ENCODE data around the gene OR5H2.
A peak's percentile ranks its signal among the peaks of the same experiment; 100 is the strongest.
"Not testable (repeated sequence)": the region's sequence is repeated elsewhere in the genome, so short reads cannot be mapped to it uniquely, and the experiment has no call there.

Gene OR5H2

DNA sequence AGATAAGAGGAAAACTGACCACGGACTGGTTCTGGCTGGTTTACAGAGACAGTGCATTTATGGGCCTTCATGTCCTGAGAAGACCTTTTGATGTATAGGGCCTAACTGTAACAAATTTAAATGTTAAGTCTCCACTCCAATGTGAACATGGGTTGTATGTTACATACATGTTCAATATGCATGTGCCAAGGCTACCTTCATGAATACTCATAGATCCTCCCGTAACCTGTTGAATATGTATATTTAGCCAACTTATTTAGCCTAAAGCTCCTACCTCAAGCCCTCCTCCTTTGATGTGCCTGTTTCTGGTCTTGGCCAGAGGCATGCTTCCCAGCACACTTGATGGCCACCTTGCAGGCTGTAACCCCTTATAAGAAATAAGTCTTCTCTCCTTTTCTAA, at the start of gene OR5H2:
Gene OR5H2 (plus strand): TSS at position 301 of the 400 bp plus-strand sequence. CDS start 398 bp downstream, outside the sequence.
- ATAC-seq (no peak), DNase-seq (no peak)

DNA sequence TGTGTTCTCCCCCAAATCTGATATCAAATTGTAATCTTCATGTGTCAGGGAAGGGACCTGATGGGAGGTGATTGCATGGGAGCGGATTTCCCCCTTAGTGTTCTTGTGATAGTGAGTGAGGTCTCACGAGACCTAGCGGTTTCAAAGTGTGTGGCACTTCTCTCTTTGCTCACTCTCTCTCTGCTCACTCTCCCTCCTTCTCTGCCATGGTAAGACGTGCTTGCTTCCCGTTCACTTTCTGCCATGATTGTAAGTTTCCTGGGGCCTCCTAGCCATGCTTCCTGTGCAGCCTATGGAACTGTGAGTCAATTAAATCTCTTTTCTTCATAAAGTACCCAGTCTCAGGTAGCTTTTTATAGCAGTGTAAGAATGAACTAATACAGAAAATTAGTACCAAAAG, 48.8 kb upstream of the OR5H2 start:
- ATAC-seq: no peak
- DNase-seq: no peak

DNA sequence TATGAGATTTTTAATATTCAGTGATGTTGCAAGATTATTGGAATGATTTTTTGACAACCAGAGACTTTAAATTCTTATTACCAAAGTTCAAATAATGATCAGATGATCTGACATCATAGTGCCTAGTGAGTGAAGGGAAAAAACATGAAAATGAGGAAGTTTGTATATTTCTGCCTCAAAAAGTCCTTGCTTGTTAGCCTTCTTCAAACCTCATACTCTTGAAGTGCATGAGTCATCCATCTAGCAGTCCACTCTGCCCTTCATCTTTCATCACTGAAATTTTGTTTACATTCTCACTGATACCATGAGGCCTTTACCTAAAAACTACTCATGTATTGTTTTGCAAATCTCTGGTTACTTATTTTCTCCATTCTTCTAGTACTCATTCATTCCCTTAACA, 42.2 kb upstream of the OR5H2 start:
- DNase-seq (no peak), ATAC-seq (no peak)

DNA sequence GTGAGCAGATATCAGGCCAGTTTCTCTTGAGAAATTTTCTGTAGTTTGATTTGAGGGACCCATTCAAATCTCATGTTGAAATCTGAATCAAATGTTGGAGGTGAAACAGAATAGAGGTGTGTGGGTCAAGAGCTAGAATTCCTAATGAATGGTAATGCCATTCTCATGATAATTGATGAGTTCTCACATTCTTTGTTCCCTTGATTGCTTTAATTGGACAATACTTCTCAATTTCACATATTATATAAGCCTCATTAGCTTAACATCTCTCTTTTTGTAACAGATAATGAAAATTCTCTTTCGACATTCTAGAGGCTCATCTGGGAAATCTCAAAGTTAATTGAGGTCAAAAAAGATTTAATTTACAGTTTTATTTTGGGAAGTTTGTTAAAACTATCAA, 40.1 kb upstream of the OR5H2 start:
- no peak for DNase-seq
- ATAC-seq: no peak

DNA sequence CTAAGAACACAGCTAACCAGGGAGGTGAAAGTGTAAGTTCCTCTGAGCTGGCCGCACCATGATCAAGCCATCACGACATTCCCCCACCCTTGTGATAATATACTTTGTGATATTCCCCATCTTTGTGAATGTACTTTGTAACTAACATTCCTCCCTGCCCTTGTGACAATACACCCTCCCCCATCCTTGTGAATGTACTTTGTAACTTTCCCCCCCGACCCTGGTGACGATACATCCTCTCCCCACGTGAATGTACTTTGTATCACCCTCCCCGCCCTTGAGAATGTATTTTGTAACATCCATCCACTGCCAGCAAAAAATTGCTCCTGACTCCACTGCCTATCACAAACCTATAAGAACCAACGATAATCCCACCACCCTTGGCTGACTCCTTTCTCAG, 38.5 kb upstream of the OR5H2 start:
- no peak for DNase-seq

DNA sequence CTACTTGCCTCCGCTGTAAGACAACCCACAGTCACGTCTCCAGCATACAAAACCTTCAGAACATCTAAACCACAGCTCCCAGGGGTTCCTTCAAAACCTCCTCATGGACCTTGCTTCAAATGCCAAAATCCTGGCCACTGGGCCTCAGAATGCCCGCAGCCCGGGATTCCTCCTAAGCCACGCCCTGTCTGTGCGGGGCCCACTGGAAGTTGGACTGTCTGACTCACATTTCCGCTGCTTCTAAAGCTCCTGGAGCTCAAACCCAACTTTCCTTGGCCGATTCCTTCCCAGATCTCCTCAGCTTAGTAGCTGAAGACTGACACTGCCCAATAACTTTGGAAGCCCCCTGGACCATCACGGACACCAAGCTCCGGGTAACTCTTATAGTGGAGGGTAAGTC, 36.2 kb upstream of the OR5H2 start:
- ATAC-seq (no peak), DNase-seq (no peak)

More for the DNA sequence above, 38.5 kb upstream of the OR5H2 start:
- no peak for ATAC-seq

DNA sequence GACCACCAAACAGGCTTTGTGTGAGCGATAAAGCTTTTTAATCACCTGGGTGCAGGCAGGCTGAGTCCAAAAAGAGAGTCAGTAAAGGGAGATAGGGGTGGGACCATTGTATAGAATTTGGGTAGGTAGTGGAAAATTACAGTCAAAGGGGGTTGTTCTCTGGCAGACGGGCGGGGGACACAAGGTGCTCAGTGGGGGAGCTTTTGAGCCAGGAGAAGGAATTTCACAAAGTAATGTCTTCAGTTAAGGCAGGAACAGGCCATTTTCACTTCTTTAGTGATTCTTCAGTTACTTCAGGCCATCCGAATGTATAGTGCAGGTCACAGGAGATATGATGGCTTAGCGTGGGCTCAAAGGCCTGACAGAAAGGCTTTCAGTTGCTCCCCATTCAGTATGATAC, 26.3 kb upstream of the OR5H2 start:
- ATAC-seq, DNase-seq: not testable (repeated sequence)

DNA sequence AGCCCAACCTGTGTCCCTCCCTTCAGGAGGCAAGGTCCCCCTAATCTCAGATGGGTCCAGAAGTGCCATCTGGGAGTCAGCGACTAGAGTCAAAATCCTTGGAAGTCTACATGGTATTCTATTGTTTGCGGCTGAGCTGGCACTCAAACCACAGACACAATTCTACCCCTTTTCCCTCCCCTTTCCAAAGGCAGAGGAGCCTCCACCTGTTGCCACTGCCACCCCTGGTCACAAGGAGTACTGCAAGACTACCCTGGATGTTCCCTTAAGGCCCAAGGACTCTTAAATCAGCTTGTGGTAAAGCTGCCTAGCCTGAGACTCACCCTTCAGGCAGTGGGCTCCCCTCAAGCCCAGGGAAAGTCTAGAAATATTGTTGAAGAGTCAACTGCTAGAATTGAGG, 22.6 kb upstream of the OR5H2 start:
- no peak for DNase-seq
- no peak for ATAC-seq

DNA sequence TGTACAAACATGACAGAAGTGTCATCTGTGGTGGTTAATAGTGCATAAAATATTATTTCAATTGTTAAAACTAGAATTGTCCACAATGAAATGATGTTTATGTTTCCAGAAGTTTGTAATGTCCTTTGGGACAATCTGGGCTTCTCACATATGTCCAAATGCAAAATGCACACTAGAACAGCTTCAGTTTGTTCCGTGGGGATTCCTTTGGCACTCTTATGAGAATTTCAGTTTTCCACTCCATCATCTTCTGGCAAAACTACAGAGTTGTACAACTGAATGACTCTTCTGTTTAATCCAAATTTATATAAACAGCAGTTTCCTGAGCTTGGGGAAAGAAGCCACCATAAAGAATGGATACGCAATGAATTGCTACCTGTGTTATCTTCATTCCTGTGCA, 20.3 kb upstream of the OR5H2 start:
- DNase-seq (no peak), ATAC-seq (no peak)

DNA sequence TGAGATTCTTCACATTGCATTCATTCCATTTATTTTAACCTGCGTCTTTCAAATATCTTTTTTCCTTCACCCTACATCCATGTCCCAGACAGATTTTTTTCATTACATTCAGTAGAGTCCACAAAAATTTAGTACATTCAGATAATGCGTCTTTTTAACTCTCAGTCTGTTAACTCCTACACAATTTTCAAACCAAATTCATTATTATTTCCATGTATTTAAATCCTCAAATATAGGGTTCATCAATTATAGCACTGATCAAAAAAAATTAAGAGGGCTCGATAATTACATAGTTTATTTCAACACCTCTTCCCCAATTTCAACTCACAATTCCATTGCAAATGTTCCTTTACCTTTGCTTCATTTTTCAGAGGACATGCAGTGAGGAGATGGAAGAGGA, 18.4 kb upstream of the OR5H2 start, which contains the start of gene OR5H6:
Gene OR5H6 (plus strand): TSS at position 301 of the 400 bp plus-strand sequence. CDS start 89 bp downstream, at position 390.
- no peak for ATAC-seq
- no peak for DNase-seq

DNA sequence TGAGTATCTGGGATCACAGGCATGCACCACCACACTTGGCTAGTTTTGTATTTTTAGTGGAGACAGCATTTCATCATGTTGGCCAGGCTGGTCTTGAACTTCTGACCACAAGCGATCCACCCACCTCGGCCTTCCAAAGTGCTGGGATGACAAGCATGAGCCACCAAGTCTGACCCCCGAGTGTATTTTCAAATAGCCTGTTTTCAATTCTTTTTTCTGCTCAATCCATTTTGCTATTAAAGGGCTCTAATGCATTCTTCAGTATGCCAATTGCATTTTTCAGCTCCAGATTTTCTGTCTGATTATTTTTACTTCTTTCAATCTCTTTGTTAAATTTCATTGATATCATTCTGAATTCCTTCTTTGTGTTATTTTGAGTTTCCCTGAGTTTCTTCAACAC, 12.5 kb upstream of the OR5H2 start:
- DNase-seq: no peak
- no peak for ATAC-seq

DNA sequence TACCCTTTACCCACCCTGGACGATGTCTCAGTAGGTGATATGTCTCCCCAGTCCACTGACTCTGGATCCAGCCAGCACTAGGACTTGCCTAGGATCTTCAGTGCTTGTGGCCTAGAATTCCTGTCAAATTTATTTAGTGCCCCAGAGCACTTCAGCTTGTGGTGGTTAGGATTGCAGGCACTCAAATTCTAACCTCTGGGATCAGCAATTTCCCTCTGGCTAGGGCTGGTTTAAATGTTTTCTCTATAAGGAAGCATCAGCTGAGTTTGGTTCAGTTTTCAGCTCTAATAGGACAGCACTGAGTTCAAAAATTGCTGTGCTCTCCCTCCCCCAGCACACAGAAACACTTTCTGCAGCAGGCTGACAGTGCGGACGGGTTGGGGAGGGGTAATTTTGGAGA, 10.2 kb upstream of the OR5H2 start:
- ATAC-seq: no peak
- DNase-seq: no peak

DNA sequence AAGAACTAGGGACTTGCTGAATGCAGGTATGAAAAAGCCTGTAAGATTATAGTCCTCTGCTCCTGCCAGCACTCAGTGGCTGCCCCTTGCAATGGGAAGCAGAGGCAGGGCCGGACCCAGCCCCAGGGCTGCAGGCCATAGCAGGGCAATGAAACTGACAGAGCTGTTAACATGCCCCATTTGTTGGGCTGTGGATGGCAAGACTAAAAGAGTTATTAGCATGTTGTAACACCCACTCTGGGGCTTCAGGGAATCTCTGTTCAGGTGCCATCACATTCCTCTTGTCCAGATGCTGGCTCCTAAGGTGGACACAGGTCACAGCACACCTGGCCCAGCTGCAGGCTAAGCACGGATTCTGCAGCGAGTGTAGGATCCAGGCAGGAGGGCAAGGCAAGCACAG, 7.4 kb upstream of the OR5H2 start:
- no peak for ATAC-seq
- DNase-seq: no peak

DNA sequence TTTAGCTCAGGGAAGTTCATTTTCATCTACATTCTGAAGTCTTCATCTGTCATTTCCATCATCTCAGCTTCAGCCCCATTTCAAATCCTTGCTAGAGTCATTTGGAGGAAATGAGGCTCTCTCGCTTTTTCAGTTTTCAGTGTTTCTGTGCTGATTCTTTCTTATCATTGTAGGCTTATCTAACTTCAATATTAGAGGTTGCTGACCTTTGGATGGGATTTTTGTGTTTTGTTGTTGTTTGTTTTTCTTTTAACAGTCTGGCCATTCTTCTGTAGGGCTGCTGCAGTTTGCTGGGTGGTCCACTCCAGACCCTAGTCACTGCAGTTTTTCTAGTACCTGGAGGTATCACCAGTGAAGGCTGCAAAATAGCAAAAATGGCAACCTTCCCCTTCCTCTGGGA, 8.6 kb downstream of the OR5H2 start:
- no peak for DNase-seq
- ATAC-seq: no peak

DNA sequence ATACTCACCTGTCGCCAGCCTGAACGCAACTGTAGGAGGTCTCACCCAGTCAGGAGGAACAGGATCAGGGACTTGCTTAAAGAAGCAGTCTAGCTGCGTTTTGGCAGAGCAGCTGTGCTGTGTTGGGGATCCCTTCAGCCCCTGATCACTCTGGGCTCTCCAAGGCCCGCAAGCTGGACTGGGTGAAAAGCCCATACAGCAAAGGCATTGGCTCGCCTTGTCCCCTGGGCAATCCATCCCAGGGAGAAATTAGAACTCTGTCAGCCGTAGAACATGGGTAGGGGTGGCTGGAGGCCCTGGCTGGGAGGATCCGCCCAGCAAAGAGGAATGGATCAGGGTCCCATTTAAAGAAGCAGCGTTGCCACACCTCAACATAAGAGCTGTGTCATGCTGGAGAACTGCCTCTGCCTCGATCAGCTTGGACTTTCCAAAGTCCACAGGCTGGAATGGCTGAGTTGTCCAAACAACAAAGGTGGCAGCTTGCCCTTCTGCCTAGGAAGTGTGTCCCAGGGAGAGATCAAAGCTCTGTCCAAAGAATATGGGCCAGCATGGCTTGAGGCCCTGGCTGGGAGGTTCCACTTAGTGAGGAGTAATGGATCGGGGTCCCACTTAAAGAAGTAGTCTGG, 9.1 kb downstream of the OR5H2 start:
- ATAC-seq (no peak), DNase-seq (no peak)

DNA sequence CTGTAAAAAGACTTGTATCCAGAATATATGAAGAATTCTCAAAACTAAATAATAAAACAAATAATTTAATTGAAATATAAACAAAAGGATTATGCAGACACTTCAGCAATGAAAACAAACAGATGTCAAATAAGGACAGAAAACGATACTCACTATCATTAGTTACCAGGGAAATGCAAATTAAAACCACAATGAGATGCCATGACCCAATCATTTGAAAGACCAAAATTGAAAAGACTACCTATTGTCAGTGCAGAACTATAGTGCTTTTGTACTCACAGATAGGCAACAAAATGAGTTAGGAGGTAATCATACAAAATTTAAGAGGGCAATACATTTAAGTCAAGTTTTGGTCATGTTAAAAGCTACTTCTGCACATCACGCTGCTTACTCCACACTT, 39.8 kb downstream of the OR5H2 start:
- DNase-seq (no peak), ATAC-seq (no peak)

DNA sequence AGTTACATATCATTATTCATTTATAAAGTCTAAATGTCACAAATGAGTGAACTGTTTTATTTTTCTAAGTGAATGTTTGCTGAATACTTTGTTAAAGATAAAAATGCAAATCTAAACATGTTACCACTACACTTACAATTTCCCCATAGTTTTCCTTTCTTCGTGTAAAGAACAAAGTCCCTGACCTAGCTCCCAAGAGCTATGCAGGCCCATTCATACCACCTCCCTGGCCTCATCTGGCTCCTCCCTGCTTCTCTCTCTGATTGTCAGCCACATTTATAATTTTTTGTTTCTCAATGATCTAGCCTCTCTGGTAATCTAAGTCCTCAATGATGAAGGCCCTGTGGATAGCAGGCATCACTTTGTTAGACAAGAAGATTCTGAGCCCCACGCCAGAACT, 40.4 kb downstream of the OR5H2 start:
- ATAC-seq: no peak
- DNase-seq: no peak

DNA sequence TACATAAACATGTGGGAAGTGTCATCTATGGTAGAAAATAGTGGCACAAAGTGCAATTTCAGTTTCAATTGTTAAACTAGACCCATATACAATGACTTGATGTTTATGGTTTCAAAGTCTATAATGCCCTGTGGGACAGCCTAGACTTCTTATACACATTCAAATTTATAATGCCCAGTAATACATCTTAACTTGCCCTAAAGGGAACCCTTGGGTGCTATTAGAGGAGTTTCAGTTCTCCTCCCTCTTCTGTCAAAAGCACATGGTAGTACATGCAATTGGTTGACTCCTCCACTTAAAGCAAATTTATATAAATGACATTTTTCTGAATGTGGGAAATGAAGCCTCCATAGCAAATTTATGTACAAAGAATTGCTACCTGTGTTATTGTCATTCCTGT, 41.1 kb downstream of the OR5H2 start:
- ATAC-seq: no peak

DNA sequence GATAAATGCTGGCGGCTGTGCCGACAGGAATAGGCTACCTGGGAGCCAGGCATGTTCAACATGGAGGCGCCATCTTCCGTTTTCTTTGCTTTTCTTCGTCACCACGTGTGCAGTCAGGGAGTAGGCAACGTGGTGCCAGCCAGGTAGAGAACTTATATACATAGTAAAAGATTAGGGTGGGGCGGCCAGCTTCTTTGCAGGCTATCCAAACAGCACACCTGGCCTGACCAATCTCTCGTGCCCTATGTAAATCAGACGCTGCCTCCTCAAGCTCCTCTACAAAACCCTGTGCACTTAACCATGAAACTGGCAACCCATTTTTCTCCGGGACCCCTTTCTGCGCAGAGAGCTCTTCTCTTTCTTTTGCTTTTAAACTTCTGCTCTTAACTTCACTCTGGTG, 42.8 kb downstream of the OR5H2 start:
- DNase-seq (no peak), ATAC-seq (no peak)

More for the DNA sequence above, 41.1 kb downstream of the OR5H2 start:
- no peak for DNase-seq

DNA sequence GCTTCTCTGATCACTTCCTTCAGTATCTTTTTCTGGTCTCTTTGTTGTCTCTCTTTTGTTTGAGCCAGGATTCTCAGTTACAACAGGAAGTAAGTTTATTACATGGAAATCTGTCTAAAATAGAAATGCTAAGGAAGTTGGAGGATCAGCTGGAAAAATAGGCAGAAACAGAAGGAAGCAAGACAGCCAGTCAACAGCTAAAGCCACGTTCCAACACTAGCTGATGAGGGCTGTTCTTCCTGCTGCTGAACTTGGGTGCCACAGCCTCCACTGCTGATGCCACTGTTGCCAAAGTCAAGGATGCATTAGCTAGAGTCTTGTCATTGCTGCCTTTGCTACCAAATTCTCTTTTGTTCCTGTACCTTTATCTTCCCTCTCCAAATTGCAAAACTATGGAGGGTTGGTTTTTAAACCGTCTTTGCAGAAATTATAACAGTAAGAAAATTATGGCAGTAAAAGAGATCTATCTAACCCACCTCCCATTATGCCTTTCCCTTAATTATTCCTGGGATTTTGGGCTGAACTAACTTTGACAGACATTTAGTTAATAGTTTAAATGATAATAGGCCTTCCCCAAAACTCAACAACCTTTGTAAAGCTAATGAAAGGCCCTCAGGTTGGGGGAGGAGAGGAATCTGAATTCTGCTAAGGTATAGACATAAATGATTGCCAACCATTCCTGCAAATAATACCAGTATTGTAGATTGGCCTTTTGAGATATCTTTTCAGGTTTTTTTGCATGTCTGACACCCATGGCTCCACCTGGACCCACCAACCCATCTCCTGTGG, 44.0 kb downstream of the OR5H2 start:
- ATAC-seq (no peak), DNase-seq (no peak)

DNA sequence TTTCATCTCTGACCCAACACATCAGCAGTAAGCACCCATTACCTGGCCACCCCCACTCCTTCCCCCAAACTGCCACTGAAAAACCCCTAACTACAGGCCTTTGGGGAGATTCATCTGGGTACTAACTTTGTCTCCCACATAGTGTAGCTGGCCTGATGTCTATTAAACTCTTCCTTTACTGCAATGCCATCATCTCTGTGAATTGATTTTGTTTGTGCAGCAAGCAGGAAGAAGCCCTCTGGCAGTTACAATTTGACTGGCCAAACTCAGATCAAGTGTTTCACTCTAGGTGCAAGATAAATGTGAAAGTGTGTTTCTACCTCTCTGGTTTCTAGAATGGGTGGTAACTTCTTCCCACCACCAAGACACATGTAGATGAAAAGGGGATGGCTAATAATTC, 44.6 kb downstream of the OR5H2 start:
- DNase-seq: no peak
- ATAC-seq: no peak

DNA sequence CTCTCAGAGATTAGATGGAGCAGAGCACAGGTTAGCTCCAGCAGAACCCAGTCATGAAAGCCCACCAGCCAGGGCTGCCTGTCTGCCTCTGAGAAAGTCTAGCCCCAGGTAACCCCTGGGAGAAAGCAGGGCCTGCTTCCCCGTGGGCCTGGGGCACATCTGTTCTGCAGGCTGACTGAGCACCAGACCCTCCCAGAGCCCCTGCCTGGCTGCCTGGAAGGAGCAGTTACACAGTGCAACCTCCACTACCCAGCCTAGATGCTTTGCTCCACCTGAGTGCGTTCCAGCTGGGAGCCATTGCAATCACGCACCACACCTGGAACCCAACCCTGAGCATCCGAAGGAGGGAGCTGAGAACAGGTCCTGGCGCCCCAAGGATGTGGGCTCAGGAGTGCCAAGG, 46.6 kb downstream of the OR5H2 start:
- DNase-seq (no peak), ATAC-seq (no peak)

DNA sequence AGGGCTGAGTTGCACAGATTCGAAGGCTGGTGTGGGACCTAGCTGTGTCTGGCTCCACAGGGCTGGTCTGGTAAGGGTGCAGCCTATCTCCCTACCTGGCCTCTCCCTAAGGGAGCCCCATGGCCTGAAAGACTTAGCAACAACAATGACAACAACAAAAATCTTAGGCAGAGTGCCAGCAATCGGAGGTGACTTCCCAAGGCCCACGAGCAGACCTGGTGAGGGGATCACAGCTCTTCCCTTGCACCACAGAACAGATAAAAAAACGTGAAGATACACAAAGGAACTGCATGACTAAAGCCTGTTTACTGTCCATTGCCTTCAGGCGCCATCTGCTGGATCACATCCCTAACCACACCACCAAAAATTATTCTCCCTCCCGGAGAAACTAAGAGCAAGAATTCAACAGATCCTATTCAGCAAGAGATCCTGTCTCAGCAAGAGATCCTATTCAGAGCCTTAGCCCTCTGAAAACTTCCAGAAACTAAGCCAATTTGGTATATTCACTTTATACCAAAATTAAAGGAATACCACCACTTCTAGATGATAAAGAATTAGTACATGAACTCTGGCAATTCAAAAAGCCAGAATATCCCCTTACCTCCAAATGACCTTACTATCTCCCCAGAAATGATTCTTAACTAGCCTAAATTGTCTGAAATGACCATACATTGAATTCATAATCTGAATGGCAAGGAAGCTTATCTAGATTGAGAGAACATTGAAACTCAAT, 47.3 kb downstream of the OR5H2 start:
- DNase-seq (peak; percentile 35), ATAC-seq (peak; percentile 61)
